Suppressor macrophage treated with lipopolysaccharide for 4 hours (primary cell): Measurements from ENCODE around the gene IDUA.

Experiments
- DNase-seq: peaks from one replicate; pipeline ENCODE4 v3.0.0-alpha.2; 2020

IDUA gene

GRCh38 chr4:1001561-1002130, 14.8 kb downstream of the IDUA start:
- DNase-seq = no peak

- DNase-seq = peak; percentile 19
These were observed 15.3 kb downstream of the IDUA start for GRCh38 chr4:1002131-1002630.

GRCh38 chr4:1002631-1003251, 15.9 kb downstream of the IDUA start:
- no peak for DNase-seq

- no peak for DNase-seq
These were observed 16.6 kb downstream of the IDUA start for GRCh38 chr4:1003271-1004070.

- no peak for DNase-seq
These were observed 17.2 kb downstream of the IDUA start for GRCh38 chr4:1004071-1004418.

- DNase-seq = no peak
These were observed 18.0 kb downstream of the IDUA start for GRCh38 chr4:1004557-1005485.

GRCh38 chr4:1006856-1007255, 20.0 kb downstream of the IDUA start:
- DNase-seq = no peak

GRCh38 chr4:1008840-1009541, 22.1 kb downstream of the IDUA start:
- DNase-seq = peak; percentile 14

- peak; percentile 86 for DNase-seq
These were observed 22.9 kb downstream of the IDUA start for GRCh38 chr4:1009542-1010394.

GRCh38 chr4:1010395-1011021, 23.7 kb downstream of the IDUA start:
- DNase-seq = peak; percentile 85

- peak; percentile 92 for DNase-seq
These were observed 24.3 kb downstream of the IDUA start, which contains the start of gene FGFRL1 for GRCh38 chr4:1011022-1011665. TSS of gene FGFRL1 (plus strand) at chr4:1011626. CDS start at chr4:1012486, 860 bp downstream.

GRCh38 chr4:1011666-1012033, 24.8 kb downstream of the IDUA start:
- DNase-seq = no peak

- no peak for DNase-seq
These were observed 25.3 kb downstream of the IDUA start for GRCh38 chr4:1012034-1012739.

- DNase-seq = no peak
These were observed 26.6 kb downstream of the IDUA start for GRCh38 chr4:1013225-1014073.

GRCh38 chr4:1014291-1015167, 27.7 kb downstream of the IDUA start:
- no peak for DNase-seq

- no peak for DNase-seq
These were observed 28.3 kb downstream of the IDUA start for GRCh38 chr4:1015179-1015578.

- no peak for DNase-seq
These were observed 28.9 kb downstream of the IDUA start for GRCh38 chr4:1015746-1016145.

GRCh38 chr4:1017211-1017610, 30.4 kb downstream of the IDUA start:
- no peak for DNase-seq
